Caco-2 (cell line): ENCODE results near the gene PODXL2. TPM values are rescaled to one million over a fixed set of nuclear protein-coding genes. Genes with fewer than 3 reads are reported as not detected.

ENCODE experiments used
- BruUV-seq: library from RNA; stranded (reverse); fragments of 400-500 nt; replicated peaks from 2 replicates; lab custom pipeline; 2021; lab: Mats Ljungman, UMichigan
- CTCF ChIA-PET: fragments of 300-600 bp; sonication (Branson Sonifier 250); formaldehyde crosslinking; loops from one replicate; lab custom pipeline; 2022; ENCODE audit warnings: antibody characterized with exemption; lab: Charles Lee
- POLR2A ChIA-PET: fragments of 300-600 bp; sonication (Branson Sonifier 250); formaldehyde crosslinking; loops from one replicate; lab custom pipeline; 2022; ENCODE audit warnings: antibody characterized with exemption; lab: Charles Lee
- DNase-seq, 2 experiments: peaks; one replicate each; pipeline versions ENCODE4 v3.0.0 to v3.0.0-alpha.2; 2020 to 2022
- H3K27me3 ChIP-seq: replicated peaks from 2 replicates; pipeline ENCODE4 v1.6.0; 2011; ENCODE audit warnings: low read length; ENCODE audit not compliant: control insufficient read depth, insufficient read depth
- H3K36me3 ChIP-seq: 2 replicates; pipeline ENCODE4 v1.5.1; 2011; ENCODE audit warnings: low read length; ENCODE audit not compliant: control insufficient read depth, insufficient read depth
- H3K4me1 ChIP-seq: fragments of 250-450 bp; sonication (Bioruptor Pico); 2 replicates; pipeline ENCODE4 v1.5.1; 2020; ENCODE audit warnings: mild to moderate bottlenecking
- H3K4me3 ChIP-seq: 2 replicates; pipeline ENCODE4 v1.5.1; 2011; ENCODE audit warnings: low read depth, mild to moderate bottlenecking, control low read depth, low read length
- H3K9me3 ChIP-seq: fragments of 250-450 bp; sonication (Bioruptor Pico); 2 replicates; pipeline ENCODE4 v1.5.1; 2020; ENCODE audit warnings: mild to moderate bottlenecking, moderate library complexity
- H3K27ac Mint-ChIP-seq: one replicate; pipeline ENCODE4 v1.8.0; 2022; ENCODE audit warnings: mixed read lengths; ENCODE audit not compliant: unreplicated experiment
- H3K27me3 Mint-ChIP-seq: one replicate; pipeline ENCODE4 v1.8.0; 2022; ENCODE audit warnings: mixed read lengths; ENCODE audit not compliant: insufficient read depth, unreplicated experiment
- H3K36me3 Mint-ChIP-seq: one replicate; pipeline ENCODE4 v1.8.0; 2022; ENCODE audit warnings: mild to moderate bottlenecking, mixed read lengths; ENCODE audit not compliant: insufficient read depth, unreplicated experiment
- H3K4me1 Mint-ChIP-seq: one replicate; pipeline ENCODE4 v1.8.0; 2022; ENCODE audit warnings: low read depth, mixed read lengths; ENCODE audit not compliant: unreplicated experiment
- H3K4me3 Mint-ChIP-seq: one replicate; pipeline ENCODE4 v1.8.0; 2022; ENCODE audit warnings: mild to moderate bottlenecking, moderate library complexity, mixed read lengths; ENCODE audit not compliant: unreplicated experiment
- H3K9me3 Mint-ChIP-seq: one replicate; pipeline ENCODE4 v1.8.0; 2022; ENCODE audit warnings: mixed read lengths; ENCODE audit not compliant: unreplicated experiment
- intact Hi-C: fragments of 100-400 bp; cut with micrococcal nuclease; formaldehyde crosslinking; loops from one replicate; pipeline ENCODE4 v1.10.0; 2022; ENCODE audit not compliant: unreplicated experiment
- total RNA-seq: library from RNA; stranded (reverse); gene quantifications from 2 replicates; pipeline ENCODE4 v1.2.3, GENCODE V29; 2022
- TF ChIP-seq, protein P1 (sequence below), 2 experiments: fragments of 200-600 bp in 1 of 2; IDR thresholded peaks; 1 replicate in 1 of 2; 2 replicates in 1 of 2; pipeline versions ENCODE4 v1.5.1 to v1.8.0; 2011 to 2022; ENCODE audit warnings: antibody characterized with exemption in 1 of 2, control low read depth in 1 of 2, inconsistent platforms in 1 of 2, low read depth in 1 of 2, low read length in 1 of 2, mild to moderate bottlenecking in 1 of 2, moderate library complexity in 1 of 2; ENCODE audit not compliant: insufficient read depth in 1 of 2, severe bottlenecking in 1 of 2, unreplicated experiment in 1 of 2

Gene PODXL2
- total RNA-seq, 1 experiment from 2014 or later: 39.1 TPM

DNA sequence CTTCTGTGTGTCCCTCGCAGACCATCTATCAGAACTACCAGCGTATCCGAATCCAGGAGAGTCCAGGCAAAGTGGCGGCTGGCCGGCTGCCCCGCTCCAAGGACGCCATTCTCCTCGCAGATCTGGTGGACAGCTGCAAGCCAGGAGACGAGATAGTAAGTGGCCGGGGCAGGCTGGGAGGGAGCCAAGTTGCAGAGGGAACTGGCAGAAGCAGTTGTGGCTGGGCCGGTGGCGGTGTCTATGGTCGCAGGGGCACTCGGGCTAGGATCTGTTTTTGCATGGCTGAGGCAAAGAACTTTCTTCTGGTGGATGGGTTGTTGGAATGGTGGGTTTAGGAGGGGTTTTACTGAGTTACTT is 20.6 kb upstream of the PODXL2 start:
- no peak overlapping the region for H3K4me3 ChIP-seq
- POLR2A ChIA-PET: no interaction called here
- intact Hi-C loops: no loop called here
- Mint-ChIP-seq H3K27ac (no peak overlapping the region), H3K9me3 (no peaks in the 10 kb centered on the region), H3K36me3 (peaks cover 89% of the 10 kb centered on the region), H3K4me3 (no peak overlapping the region), H3K27me3 (no peaks in the 10 kb centered on the region), H3K4me1 (no peaks in the 10 kb centered on the region)
- H3K9me3 ChIP-seq: no peaks in the 10 kb centered on the region
- DNase-seq: no peak
- no peaks in the 10 kb centered on the region for H3K4me1 ChIP-seq
- H3K27me3 ChIP-seq: no peaks in the 10 kb centered on the region
- peaks cover 2% of the 10 kb centered on the region for H3K36me3 ChIP-seq
- BruUV-seq: no TSS peak
- TF ChIP-seq, protein P1, sequence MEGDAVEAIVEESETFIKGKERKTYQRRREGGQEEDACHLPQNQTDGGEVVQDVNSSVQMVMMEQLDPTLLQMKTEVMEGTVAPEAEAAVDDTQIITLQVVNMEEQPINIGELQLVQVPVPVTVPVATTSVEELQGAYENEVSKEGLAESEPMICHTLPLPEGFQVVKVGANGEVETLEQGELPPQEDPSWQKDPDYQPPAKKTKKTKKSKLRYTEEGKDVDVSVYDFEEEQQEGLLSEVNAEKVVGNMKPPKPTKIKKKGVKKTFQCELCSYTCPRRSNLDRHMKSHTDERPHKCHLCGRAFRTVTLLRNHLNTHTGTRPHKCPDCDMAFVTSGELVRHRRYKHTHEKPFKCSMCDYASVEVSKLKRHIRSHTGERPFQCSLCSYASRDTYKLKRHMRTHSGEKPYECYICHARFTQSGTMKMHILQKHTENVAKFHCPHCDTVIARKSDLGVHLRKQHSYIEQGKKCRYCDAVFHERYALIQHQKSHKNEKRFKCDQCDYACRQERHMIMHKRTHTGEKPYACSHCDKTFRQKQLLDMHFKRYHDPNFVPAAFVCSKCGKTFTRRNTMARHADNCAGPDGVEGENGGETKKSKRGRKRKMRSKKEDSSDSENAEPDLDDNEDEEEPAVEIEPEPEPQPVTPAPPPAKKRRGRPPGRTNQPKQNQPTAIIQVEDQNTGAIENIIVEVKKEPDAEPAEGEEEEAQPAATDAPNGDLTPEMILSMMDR (IDR thresholded peaks at IDR 0.05; ENCODE audit: insufficient read depth in 1 of 2, low read depth in 1 of 2, low read length in 1 of 2, severe bottlenecking in 1 of 2, unreplicated experiment in 1 of 2): no peak
- CTCF ChIA-PET: no interaction called here

DNA sequence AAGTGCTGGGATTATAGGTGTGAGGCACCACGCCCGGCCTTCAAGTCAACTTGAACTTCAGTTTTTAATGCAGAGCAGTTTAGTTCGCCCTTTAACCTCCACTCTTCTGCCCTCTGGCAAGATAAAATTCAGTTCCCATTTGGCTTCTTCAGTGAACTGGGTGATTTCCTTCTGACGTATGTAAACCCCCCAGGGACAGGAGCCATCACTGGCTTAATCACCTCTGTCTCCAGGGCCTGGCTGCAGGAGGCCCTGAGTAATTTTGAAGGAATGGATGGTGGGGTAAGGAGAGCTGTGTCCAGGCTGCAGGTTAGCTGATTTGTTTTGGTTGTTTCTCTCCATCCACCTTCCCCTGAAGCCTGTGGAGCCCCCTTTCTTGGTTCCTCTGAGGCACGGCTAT is 18.9 kb upstream of the PODXL2 start:
- no peak overlapping the region for H3K27ac Mint-ChIP-seq
- Histone ChIP-seq H3K36me3 (peaks cover 2% of the 10 kb centered on the region), H3K9me3 (no peaks in the 10 kb centered on the region), H3K4me1 (no peaks in the 10 kb centered on the region), H3K27me3 (no peaks in the 10 kb centered on the region), H3K4me3 (no peak overlapping the region)
- H3K4me3 Mint-ChIP-seq: no peak overlapping the region
- intact Hi-C loops: no loop called here
- CTCF ChIA-PET: no interaction called here
- no peaks in the 10 kb centered on the region for H3K27me3 Mint-ChIP-seq
- BruUV-seq: no TSS peak
- H3K36me3 Mint-ChIP-seq: peaks cover 84% of the 10 kb centered on the region
- TF ChIP-seq, protein P1 (IDR thresholded peaks at IDR 0.05; ENCODE audit: insufficient read depth in 1 of 2, low read depth in 1 of 2, low read length in 1 of 2, severe bottlenecking in 1 of 2, unreplicated experiment in 1 of 2): no peak
- no peak for DNase-seq
- no peaks in the 10 kb centered on the region for H3K4me1 Mint-ChIP-seq
- POLR2A ChIA-PET: no interaction called here
- H3K9me3 Mint-ChIP-seq: no peaks in the 10 kb centered on the region

DNA sequence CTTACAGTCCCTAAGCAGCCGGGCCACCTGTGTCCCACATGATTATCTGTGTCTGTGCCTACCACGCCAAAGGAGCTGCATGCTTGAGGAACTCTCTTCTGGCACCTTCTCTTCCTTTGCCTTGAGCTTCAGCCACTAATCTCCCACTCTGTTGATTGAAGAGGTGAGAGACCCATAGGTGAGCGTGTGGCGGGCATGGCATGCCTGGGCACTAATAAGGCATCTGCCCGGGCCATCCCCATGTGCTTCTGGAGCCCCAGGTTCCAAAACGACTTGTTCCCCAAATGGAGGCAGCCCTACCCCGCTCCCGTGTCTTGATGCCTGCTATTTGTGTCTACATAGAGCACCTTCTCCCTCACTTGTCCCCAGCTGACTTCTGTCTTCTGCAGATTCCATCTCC is 17.7 kb upstream of the PODXL2 start:
- Mint-ChIP-seq H3K9me3 (no peaks in the 10 kb centered on the region), H3K4me3 (no peak overlapping the region), H3K27me3 (no peaks in the 10 kb centered on the region), H3K4me1 (no peaks in the 10 kb centered on the region), H3K27ac (no peak overlapping the region), H3K36me3 (peaks cover 84% of the 10 kb centered on the region)
- TF ChIP-seq, protein P1 (IDR thresholded peaks at IDR 0.05; ENCODE audit: insufficient read depth in 1 of 2, low read depth in 1 of 2, low read length in 1 of 2, severe bottlenecking in 1 of 2, unreplicated experiment in 1 of 2): no peak
- H3K9me3 ChIP-seq: no peaks in the 10 kb centered on the region
- ChIA-PET POLR2A (interaction anchor here (0.6 kb wide), 1 partner anchor 1155 kb away, joined by 5 read pairs; no protein-coding TSS in a partner anchor), CTCF (no interaction called here)
- peaks cover 2% of the 10 kb centered on the region for H3K36me3 ChIP-seq
- no peak for DNase-seq
- no peaks in the 10 kb centered on the region for H3K4me1 ChIP-seq
- H3K27me3 ChIP-seq: no peaks in the 10 kb centered on the region
- intact Hi-C loops: no loop called here
- no peak overlapping the region for H3K4me3 ChIP-seq
- BruUV-seq: no TSS peak
